ENCODE results near the gene CLIP3.
"Not testable (repeated sequence)": the region's sequence is repeated elsewhere in the genome, so short reads cannot be mapped to it uniquely, and the experiment has no call there.

CLIP3 gene

DNA sequence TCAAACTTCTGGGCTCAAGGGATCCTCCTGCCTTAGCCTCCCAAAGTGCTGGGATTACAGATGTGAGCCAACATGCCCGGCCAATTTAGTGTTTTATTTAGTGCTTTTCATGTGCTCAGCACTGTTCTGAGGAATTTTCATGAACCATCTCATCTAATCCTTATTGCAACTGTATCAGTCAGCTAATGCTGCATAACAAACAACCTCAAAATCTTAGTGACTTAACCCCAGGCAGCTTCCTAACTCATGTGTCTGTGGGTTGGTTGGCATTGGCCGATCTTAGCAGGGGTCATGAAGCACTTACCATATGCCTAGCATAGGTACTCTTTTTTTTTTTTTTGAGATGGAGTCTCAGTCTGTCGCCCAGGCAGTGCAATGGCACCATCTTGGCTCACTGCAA lies 43.8 kb downstream of the CLIP3 start:
- Mint-ChIP-seq H3K4me3 (no peak overlapping the region), H3K27ac (no peak overlapping the region), H3K9me3 (no peaks in the 10 kb centered on the region), H3K4me1 (peaks cover 5% of the 10 kb centered on the region), H3K36me3 (ENCODE audit: low read depth) (no peaks in the 10 kb centered on the region), H3K27me3 (ENCODE audit: low read depth, poor library complexity) (peaks cover 87% of the 10 kb centered on the region)
- TF ChIP-seq, protein P1, sequence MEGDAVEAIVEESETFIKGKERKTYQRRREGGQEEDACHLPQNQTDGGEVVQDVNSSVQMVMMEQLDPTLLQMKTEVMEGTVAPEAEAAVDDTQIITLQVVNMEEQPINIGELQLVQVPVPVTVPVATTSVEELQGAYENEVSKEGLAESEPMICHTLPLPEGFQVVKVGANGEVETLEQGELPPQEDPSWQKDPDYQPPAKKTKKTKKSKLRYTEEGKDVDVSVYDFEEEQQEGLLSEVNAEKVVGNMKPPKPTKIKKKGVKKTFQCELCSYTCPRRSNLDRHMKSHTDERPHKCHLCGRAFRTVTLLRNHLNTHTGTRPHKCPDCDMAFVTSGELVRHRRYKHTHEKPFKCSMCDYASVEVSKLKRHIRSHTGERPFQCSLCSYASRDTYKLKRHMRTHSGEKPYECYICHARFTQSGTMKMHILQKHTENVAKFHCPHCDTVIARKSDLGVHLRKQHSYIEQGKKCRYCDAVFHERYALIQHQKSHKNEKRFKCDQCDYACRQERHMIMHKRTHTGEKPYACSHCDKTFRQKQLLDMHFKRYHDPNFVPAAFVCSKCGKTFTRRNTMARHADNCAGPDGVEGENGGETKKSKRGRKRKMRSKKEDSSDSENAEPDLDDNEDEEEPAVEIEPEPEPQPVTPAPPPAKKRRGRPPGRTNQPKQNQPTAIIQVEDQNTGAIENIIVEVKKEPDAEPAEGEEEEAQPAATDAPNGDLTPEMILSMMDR (IDR thresholded peaks at IDR 0.05): no peak
- DNase-seq: no peak

DNA sequence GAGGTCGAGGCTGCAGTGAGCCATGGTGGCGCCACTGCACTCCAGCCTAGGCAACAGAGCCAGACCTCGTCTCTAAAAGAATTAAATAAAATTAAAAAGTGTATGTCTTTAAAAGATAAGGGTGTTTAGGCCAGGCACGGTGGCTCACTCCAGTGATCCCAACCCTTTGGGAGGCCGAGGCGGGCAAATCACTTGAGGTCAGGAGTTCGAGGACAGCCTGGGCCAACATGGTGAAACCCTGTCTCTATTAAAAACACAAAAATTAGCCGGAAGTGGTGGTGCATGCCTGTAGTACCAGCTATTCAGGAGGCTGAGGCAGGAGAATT lies 45.1 kb downstream of the CLIP3 start:
- Mint-ChIP-seq H3K4me1 (peaks cover 5% of the 10 kb centered on the region), H3K27me3 (ENCODE audit: low read depth, poor library complexity) (peaks cover 92% of the 10 kb centered on the region), H3K27ac (no peak overlapping the region), H3K9me3 (no peaks in the 10 kb centered on the region), H3K36me3 (ENCODE audit: low read depth) (no peaks in the 10 kb centered on the region), H3K4me3 (no peak overlapping the region)
- TF ChIP-seq, protein P1 (IDR thresholded peaks at IDR 0.05): no peak
- no peak for DNase-seq

DNA sequence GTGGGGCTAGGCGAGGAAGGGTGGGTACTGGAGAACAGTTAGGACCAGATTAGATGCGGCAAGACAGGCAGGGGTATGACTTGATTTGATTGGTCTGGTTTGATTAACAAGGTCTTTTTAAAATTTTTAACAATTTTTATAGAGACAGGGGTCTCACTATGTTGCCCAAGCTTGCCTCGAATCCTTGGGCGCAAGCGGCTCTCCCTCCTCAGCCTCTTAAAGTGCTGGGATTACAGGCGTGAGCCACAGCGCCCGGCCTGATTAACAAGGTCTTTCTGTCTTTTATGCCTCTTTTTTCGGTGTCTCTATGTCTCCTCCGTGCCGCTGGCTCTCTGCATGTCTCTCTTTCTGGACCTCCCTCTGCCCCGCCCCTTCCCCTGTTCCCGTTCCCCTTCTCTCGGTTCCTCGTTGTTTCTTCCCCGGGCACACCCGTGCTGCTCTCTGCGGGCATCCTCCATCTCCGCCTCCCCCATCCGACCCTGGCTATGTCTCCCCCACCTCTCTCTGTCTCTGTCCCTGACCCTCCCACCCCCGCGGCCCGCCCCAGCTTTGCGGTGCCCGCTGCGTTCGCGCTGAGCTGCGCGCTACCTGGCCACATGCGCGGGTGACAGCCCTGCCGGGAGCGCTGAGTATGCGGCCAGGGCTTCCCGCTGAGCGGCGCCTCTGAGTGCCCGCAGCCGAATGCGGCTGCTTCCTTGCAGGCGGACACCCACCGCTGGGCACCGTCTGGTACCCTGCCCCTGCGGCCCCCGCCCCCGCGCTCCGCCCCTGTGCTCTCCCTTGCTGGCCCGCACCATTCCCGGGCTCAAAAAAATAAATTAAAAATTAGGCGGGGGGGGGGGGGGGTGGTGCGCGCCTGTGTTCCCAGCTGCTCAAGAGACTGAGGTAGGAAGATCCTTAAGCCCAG lies 45.8 kb downstream of the CLIP3 start:
- peak; percentile 60 for DNase-seq
- H3K27ac Mint-ChIP-seq: no peak overlapping the region
- H3K4me3 Mint-ChIP-seq: peak overlapping the region; percentile 78
- H3K9me3 Mint-ChIP-seq: no peaks in the 10 kb centered on the region
- H3K4me1 Mint-ChIP-seq: peaks cover 5% of the 10 kb centered on the region
- TF ChIP-seq, protein P1 (IDR thresholded peaks at IDR 0.05): no peak
- H3K27me3 Mint-ChIP-seq (ENCODE audit: low read depth, poor library complexity): peaks cover 93% of the 10 kb centered on the region
- H3K36me3 Mint-ChIP-seq (ENCODE audit: low read depth): no peaks in the 10 kb centered on the region

DNA sequence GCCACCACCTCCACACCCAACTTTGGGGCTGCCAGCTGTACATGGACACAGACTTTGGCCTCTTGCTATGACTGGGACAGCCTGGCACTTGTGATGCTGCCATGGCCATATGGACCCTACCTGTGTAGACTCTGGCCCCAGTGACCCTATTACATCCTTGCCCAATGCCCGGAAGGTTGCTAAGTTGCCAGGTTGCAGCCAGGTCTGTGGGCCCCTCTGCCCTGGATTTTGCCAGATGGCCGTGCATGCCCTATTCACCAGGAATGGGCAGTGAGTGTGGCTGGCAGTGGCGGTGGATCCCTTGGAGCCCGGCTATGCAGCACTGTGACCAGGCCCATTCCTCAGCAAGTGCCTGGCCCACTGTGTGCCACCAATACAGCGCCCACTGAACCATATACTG lies 46.6 kb downstream of the CLIP3 start:
- DNase-seq: no peak
- H3K9me3 Mint-ChIP-seq: no peaks in the 10 kb centered on the region
- peak overlapping the region; percentile 65 for H3K4me3 Mint-ChIP-seq
- no peak overlapping the region for H3K27ac Mint-ChIP-seq
- no peaks in the 10 kb centered on the region for H3K36me3 Mint-ChIP-seq (ENCODE audit: low read depth)
- peaks cover 5% of the 10 kb centered on the region for H3K4me1 Mint-ChIP-seq
- TF ChIP-seq, protein P1 (IDR thresholded peaks at IDR 0.05): no peak
- peaks cover 92% of the 10 kb centered on the region for H3K27me3 Mint-ChIP-seq (ENCODE audit: low read depth, poor library complexity)

DNA sequence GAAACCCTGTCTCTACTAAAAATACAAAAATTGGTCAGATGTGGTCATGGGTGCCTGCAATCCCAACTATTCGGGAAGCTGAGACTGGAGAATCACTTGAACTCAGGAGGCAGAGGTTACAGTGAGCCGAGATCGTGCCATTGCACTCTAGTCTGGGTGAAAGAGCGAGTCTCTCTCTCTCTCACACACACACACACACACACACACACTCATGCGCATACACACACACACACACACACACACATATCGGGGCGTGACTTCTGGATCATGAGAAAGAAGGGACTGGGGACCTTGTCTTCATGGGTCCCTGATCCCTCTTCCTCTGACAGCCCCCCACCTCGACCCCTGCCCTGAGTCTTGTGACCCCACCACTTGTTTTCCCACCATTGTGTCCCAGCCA lies 49.5 kb downstream of the CLIP3 start:
- no peaks in the 10 kb centered on the region for H3K36me3 Mint-ChIP-seq (ENCODE audit: low read depth)
- DNase-seq: no peak
- H3K4me1 Mint-ChIP-seq: peaks cover 5% of the 10 kb centered on the region
- TF ChIP-seq, protein P1 (IDR thresholded peaks at IDR 0.05): no peak
- H3K4me3 Mint-ChIP-seq: no peak overlapping the region
- peaks cover 84% of the 10 kb centered on the region for H3K27me3 Mint-ChIP-seq (ENCODE audit: low read depth, poor library complexity)
- no peak overlapping the region for H3K27ac Mint-ChIP-seq
- no peaks in the 10 kb centered on the region for H3K9me3 Mint-ChIP-seq

DNA sequence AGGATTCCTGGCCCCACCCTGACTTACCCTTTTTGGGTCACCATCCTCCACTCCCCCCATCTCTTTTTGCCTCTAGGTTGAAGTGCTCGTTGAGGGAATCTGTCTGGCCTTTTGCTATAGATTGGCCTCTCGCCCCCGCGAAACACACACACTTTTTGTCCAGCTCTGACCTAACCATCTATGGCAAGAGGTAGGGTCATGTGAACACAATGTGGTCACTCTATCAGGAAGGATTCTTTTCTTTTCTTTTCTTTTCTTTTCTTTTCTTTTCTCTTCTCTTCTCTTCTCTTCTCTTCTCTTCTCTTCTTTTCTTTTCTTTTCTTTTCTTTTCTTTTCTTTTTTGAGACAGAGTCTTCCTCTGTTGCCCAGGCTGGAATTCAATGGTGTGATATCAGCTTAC lies 51.7 kb downstream of the CLIP3 start:
- H3K4me3 Mint-ChIP-seq; H3K9me3 Mint-ChIP-seq; DNase-seq; H3K27ac Mint-ChIP-seq; H3K4me1 Mint-ChIP-seq; H3K36me3 Mint-ChIP-seq (ENCODE audit: low read depth): not testable (repeated sequence)
- H3K27me3 Mint-ChIP-seq (ENCODE audit: low read depth, poor library complexity): peaks cover 77% of the 10 kb centered on the region

All from nephron progenitor cell (in vitro differentiated cells).